ENCODE results near the gene IQSEC1.

The IQSEC1 gene

GRCh38 chr3:12902181-12902999, 170.8 kb downstream of the IQSEC1 start:
- DNase-seq (ENCODE audit: low spot score): no peak
- no peak for TF ChIP-seq CTCF (IDR thresholded peaks at IDR 0.05; ENCODE audit: borderline replicate concordance, control extremely low read depth, extremely low read depth, insufficient read depth, missing control alignments)
- in situ Hi-C loops (cut with MboI; ENCODE audit: low sequenced_read_pairs, unreplicated experiment): no loop called here

GRCh38 chr3:12901623-12902045, 171.6 kb downstream of the IQSEC1 start:
- in situ Hi-C loops (cut with MboI; ENCODE audit: low sequenced_read_pairs, unreplicated experiment): no loop called here
- TF ChIP-seq CTCF (IDR thresholded peaks at IDR 0.05; ENCODE audit: borderline replicate concordance, control extremely low read depth, extremely low read depth, insufficient read depth, missing control alignments): no peak
- DNase-seq (ENCODE audit: low spot score): no peak

GRCh38 chr3:12900885-12901411, 172.3 kb downstream of the IQSEC1 start:
- in situ Hi-C loops (cut with MboI; ENCODE audit: low sequenced_read_pairs, unreplicated experiment): no loop called here
- no peak for DNase-seq (ENCODE audit: low spot score)
- no peak for TF ChIP-seq CTCF (IDR thresholded peaks at IDR 0.05; ENCODE audit: borderline replicate concordance, control extremely low read depth, extremely low read depth, insufficient read depth, missing control alignments)

- in situ Hi-C loops (cut with MboI; ENCODE audit: low sequenced_read_pairs, unreplicated experiment): loop anchor here (5.0 kb wide), 1 partner anchor 37 kb away; no protein-coding TSS in a partner anchor
- no peak for TF ChIP-seq CTCF (IDR thresholded peaks at IDR 0.05; ENCODE audit: borderline replicate concordance, control extremely low read depth, extremely low read depth, insufficient read depth, missing control alignments)
- DNase-seq (ENCODE audit: low spot score): no peak
Observed at GRCh38 chr3:12898965-12899755, 174.1 kb downstream of the IQSEC1 start.

- no peak for TF ChIP-seq CTCF (IDR thresholded peaks at IDR 0.05; ENCODE audit: borderline replicate concordance, control extremely low read depth, extremely low read depth, insufficient read depth, missing control alignments)
- DNase-seq (ENCODE audit: low spot score): no peak
- in situ Hi-C loops (cut with MboI; ENCODE audit: low sequenced_read_pairs, unreplicated experiment): loop anchor here (5.0 kb wide), 1 partner anchor 36 kb away; no protein-coding TSS in a partner anchor
Observed at GRCh38 chr3:12898290-12898964, 174.8 kb downstream of the IQSEC1 start.

Measured in GM13976 (cell line).